Stimulated activated CD4-positive, alpha-beta T cell treated with anti-CD3 and anti-CD28 coated beads, Interleukin-4, amount 100 ng/mL, for 1 hour (primary cell): ENCODE measurements around the gene UNK.
"Not testable (repeated sequence)": the region's sequence is repeated elsewhere in the genome, so short reads cannot be mapped to it uniquely, and the experiment has no call there.

Source experiments
- DNase-seq: peaks from one replicate; pipeline ENCODE4 v3.0.0-alpha.2; 2020

UNK gene

DNA sequence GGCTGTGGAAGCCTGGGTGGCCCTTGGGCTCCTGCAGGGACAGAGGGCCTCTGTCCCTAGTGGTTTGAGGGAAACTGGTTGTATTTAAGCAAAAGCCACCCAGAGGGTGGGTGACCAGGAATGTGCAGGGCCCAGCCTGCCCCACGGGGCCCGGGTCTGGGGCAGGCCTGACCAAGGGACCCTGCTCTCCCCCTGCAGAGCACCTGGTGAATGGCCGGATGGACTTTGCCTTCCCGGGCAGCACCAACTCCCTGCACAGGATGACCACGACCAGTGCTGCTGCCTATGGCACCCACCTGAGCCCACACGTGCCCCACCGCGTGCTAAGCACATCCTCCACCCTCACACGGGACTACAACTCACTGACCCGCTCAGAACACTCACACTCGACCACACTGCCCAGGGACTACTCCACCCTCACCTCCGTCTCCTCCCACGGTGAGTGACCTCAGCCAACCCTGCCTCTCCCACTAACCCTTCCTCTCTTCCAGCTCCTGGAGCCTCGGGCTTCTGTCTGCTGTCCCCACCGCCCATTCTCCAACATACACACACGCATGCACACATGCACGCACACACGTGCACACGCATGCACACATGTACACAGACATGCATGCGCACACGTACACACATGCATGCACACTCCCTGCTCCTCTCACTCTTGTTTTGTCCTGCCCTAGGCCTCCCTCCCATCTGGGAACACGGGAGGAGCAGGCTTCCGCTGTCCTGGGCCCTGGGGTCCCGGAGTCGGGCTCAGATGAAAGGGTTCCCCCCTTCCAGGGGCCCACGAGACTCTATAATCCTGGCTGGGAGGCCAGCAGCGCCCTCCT is 30.0 kb upstream of the UNK start:
- DNase-seq: no peak

- DNase-seq: no peak
Observed at GRCh38 chr17:75755205-75755901, 29.3 kb upstream of the UNK start.

GRCh38 chr17:75755990-75756389 is 28.6 kb upstream of the UNK start:
- DNase-seq: no peak

DNA sequence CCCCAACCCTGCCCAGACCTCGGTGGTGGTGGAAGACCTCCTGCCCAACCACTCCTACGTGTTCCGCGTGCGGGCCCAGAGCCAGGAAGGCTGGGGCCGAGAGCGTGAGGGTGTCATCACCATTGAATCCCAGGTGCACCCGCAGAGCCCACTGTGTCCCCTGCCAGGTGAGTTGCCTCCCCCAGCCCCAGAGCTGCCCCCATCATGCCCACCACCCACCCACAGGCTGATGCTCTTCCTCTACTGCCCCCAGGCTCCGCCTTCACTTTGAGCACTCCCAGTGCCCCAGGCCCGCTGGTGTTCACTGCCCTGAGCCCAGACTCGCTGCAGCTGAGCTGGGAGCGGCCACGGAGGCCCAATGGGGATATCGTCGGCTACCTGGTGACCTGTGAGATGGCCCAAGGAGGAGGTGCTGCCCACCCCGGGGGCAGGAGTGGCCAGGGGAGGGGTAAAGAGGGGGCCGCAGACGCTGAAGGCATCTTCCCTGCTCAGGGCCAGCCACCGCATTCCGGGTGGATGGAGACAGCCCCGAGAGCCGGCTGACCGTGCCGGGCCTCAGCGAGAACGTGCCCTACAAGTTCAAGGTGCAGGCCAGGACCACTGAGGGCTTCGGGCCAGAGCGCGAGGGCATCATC is 28.0 kb upstream of the UNK start:
- DNase-seq: no peak

- no peak for DNase-seq
Observed at GRCh38 chr17:75757086-75757681, 27.4 kb upstream of the UNK start.

DNA sequence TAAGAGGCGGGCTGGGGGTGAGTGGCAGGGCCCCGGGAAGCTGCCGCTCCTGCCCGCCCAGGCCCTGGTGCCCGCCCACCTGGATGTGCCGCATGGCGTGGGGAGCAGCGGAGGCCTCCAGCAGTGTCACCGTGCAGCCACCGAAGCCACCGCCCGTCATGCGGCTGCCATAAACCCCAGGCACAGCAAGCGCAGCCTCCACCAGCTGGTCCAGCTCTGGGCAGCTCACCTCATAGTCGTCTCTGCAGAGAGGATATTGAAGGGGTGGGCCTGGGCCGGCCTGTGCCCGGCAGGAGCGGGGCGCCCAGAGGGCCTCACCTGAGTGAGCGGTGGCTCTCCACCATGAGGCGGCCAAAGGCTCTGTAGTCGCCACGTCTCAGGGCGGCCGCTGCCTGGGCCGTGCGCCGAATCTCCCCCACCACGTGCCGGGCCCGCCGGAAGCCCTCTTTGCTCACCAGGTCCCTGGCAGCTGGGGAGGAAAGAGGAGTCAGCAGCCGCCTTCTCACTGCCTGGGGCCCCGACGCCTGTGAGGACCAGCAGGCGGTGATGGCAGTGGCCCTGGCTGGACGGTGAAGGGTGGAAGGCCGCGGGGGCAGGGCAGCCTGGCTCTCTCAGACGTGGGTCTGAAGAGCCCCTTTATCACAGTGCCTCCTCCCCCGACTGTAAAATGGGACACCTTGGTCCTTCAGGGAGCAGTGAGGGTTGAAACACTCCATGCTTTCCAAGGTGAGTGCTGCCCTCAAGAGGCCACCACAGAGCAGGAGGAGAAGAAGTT is 26.3 kb upstream of the UNK start:
- no peak for DNase-seq

DNA sequence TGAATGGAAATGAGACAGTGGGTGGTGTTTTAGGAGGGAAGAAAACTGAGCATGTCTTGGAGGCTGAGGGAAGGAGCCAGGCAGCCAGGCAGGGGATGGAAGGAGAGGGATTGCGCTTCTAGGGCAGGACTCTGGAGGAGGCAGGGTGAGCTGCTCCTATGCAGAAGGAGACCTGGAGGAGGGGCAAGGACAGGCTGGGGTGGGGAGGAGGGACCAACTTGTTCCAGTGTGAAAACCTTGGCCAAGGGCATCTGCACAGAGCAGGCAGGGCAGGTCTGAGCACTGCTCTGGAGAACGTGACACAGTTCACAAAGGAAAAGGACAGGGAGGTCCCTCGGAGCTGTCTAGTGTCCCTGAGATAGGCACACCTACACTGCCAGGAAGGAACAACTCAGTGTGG is 25.1 kb upstream of the UNK start:
- no peak for DNase-seq

DNA sequence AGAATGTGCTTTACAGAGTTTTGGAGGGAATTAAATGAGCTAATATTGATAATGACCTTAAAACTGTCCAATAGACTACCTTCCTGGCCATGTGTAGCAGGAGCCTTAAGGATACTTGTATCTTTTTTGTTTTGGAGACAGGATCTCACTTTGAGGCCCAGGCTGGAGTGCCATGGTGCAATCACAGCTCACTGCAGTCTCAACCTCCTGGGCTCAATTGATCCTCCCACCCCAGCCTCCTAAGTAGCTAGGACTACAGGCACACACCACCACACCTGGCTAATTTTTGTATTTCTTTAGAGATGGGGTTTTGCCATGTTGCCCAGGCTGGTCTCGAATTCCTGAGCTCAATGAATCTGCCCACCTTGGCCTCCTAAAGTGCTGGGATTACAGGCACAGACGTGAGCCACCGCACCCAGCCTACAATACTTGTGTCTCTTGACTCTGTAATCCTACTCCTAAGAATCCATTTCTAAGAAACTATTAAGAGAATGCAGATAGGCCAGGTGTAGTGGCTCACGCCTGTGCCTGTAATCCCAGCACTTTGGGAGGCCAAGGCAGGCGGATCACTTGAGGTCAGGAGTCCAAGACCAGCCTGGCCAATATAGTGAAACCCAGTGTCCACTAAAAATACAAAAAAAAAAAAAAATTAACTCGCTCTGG is 24.5 kb upstream of the UNK start:
- DNase-seq: not testable (repeated sequence)

- no peak for DNase-seq
Observed at GRCh38 chr17:75762513-75763268, 21.9 kb upstream of the UNK start.

- DNase-seq: no peak
Observed at GRCh38 chr17:75763269-75763607, 21.4 kb upstream of the UNK start.

DNA sequence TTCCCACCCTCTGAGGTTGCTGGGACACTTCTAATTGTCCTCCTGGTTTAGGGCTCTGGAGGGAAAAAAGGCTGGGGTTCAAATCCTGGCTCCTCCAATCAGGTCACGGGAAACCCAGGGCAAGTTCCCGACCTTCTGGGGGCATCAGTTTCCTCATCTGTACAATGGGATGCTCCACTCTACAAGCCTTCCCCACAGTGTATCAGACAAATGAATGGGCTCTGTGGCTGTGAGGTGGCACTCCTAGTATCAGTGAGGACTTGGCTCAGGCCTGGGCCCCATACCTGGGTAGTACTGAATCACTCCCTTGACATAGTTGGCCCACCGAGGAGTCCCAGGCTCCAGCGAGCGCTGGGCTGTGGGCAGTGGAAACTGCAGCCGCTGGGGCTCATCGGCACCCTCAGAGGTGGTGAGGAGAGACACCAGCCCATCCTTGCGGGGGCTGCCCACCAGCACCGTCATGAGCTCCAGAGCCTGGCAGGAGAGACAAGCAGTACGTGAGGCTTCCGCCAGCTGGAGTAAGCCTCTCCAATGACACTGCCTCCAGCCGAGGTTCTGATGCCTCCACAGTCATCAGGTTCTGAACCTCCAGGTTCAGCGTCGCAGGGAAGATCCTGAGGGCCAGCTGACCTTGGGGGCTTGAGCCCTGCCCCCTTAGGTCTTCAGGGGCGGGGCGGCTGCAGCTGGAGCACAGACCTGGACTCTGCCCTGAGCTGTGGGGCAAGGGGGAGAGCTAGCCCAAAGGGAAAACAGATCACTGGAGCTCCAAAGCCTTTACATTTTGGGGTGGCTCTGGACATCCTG is 20.8 kb upstream of the UNK start:
- no peak for DNase-seq

- no peak for DNase-seq
Observed at GRCh38 chr17:75764417-75764710, 20.2 kb upstream of the UNK start.

- peak; percentile 72 for DNase-seq
Observed at GRCh38 chr17:75764711-75765421, 19.7 kb upstream of the UNK start, which contains the start of gene GALK1. TSS of gene GALK1 (minus strand) at chr17:75765192. CDS start at chr17:75765136, 56 bp downstream.

DNA sequence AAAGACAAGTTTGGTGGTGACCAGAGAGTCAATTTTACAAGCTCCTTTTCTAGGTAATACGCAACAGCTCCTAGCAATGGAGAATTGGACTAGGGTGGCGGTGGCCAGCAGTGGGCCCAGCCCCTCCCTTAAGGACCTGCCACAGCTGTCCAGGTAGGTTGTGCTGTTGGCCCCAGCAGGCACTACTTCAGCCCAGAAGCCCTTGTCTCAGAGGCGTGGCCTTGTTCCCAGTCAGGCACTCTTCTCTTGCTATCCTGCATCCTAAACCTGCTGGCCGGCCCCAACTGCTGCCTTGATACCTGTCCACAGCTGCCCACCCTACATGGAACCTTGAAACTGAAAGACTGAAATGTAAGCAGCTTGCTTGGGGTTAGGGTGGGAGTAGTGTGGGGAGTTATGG is 18.6 kb upstream of the UNK start:
- DNase-seq: no peak

GRCh38 chr17:75767881-75768280 is 16.7 kb upstream of the UNK start:
- DNase-seq: no peak

GRCh38 chr17:75769536-75769935 is 15.1 kb upstream of the UNK start:
- DNase-seq: no peak

DNA sequence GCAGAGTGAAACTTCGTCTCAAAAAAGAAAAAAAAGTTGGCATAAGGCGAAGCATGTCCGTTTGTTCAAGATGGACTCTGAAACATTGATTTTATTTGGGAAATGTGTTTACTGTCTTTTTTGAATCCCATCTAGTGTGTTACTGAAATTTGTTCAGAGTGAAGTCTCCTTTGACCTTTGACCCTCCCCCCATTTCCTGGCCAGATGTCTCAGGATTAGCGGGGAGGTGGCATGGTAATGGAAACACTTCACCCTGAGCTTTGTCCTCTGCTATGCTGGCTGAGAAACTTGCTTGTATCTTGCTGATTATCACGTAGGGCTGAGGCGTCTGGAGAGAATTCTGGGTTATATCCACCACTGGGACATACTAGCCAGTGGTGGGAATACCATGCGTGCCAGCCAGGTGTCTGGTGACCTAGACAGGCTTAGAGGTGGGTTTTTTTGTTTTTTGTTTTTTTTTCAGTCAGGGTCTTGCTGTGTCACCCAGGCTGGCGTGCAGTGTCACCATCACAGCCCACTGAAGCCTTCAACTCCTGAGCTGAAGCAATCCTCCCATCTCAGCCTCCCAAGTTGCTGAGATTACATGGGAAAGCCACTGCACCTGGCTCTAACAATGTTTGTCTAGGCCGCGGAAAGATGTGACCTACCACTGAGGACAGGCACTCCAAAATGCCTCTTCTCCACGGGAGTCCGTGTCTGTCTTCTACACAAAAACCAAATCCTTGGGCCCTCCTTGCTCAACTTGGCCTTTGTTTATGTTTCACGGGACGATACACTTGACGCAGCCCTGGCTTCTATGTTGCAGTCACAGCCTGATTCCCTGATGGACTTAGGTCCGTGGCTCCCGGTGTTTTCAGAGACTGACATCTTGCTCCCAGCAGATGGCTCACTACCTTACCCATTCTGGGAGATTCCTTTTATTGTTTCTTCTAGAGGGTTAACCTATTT is 13.0 kb upstream of the UNK start:
- no peak for DNase-seq

GRCh38 chr17:75773121-75773807 is 11.3 kb upstream of the UNK start:
- no peak for DNase-seq
